Measurements from ENCODE around the gene SAMD13.

Gene SAMD13

GRCh38 chr1:84347271-84347931 is 45.9 kb downstream of the SAMD13 start:
- DNase-seq = no peak

- no peak for DNase-seq
Measured at GRCh38 chr1:84347932-84348555, 46.5 kb downstream of the SAMD13 start.

GRCh38 chr1:84348759-84349158 is 47.3 kb downstream of the SAMD13 start:
- no peak for DNase-seq

- no peak for DNase-seq
Measured at GRCh38 chr1:84350104-84350503, 48.6 kb downstream of the SAMD13 start.

GRCh38 chr1:84350550-84350949 is 49.0 kb downstream of the SAMD13 start:
- DNase-seq = no peak

- DNase-seq = no peak
Measured at GRCh38 chr1:84352298-84353106, 51.0 kb downstream of the SAMD13 start.

- peak; percentile 38 for DNase-seq
Measured at GRCh38 chr1:84353695-84354094, 52.2 kb downstream of the SAMD13 start.

- DNase-seq = no peak
Measured at GRCh38 chr1:84355556-84355955, 54.0 kb downstream of the SAMD13 start.

- no peak for DNase-seq
Measured at GRCh38 chr1:84356881-84357280, 55.4 kb downstream of the SAMD13 start.

GRCh38 chr1:84358695-84359094 is 57.2 kb downstream of the SAMD13 start:
- no peak for DNase-seq

- no peak for DNase-seq
Measured at GRCh38 chr1:84360316-84360715, 58.8 kb downstream of the SAMD13 start.

GRCh38 chr1:84361796-84362195 is 60.3 kb downstream of the SAMD13 start:
- DNase-seq = no peak

- DNase-seq = no peak
Measured at GRCh38 chr1:84363019-84363418, 61.5 kb downstream of the SAMD13 start.

GRCh38 chr1:84363622-84364021 is 62.1 kb downstream of the SAMD13 start:
- no peak for DNase-seq

- DNase-seq = no peak
Measured at GRCh38 chr1:84365225-84366221, 64.0 kb downstream of the SAMD13 start.

- no peak for DNase-seq
Measured at GRCh38 chr1:84366786-84367185, 65.3 kb downstream of the SAMD13 start.

- DNase-seq = no peak
Measured at GRCh38 chr1:84367219-84367618, 65.7 kb downstream of the SAMD13 start.

- DNase-seq = no peak
Measured at GRCh38 chr1:84368441-84368840, 66.9 kb downstream of the SAMD13 start.

- no peak for DNase-seq
Measured at GRCh38 chr1:84370266-84370665, 68.8 kb downstream of the SAMD13 start.

- DNase-seq = no peak
Measured at GRCh38 chr1:84370831-84371394, 69.4 kb downstream of the SAMD13 start.

GRCh38 chr1:84373436-84374141 is 72.1 kb downstream of the SAMD13 start:
- DNase-seq = no peak

Measured in femur (tissue), 1 donor.